Right lobe of liver (tissue), 4 donors: ENCODE results near the gene DNMBP.

Source experiments
- POLR2A ChIP-seq: fragments of 450-650 bp; IDR thresholded peaks from one replicate; pipeline ENCODE4 v1.6.1; 2017; ENCODE audit warnings: antibody characterized with exemption, mild to moderate bottlenecking
- TF ChIP-seq, protein P1 (sequence below), 4 donors: fragments of 200-600 bp in 3 of 4; fragments of 450-650 bp in 1 of 4; IDR thresholded peaks; one replicate each; pipeline versions ENCODE4 v1.5.1 to v1.8.0; 2016 to 2022; ENCODE audit warnings: antibody characterized with exemption in 4 of 4, mild to moderate bottlenecking in 2 of 4
- donor health status: DM: no; HTN: no; CAD: no.
- donor health status: DM: no; HTN: no; CAD: no.
- donor health status: DM: no; HTN: yes; CAD: no.

DNA sequence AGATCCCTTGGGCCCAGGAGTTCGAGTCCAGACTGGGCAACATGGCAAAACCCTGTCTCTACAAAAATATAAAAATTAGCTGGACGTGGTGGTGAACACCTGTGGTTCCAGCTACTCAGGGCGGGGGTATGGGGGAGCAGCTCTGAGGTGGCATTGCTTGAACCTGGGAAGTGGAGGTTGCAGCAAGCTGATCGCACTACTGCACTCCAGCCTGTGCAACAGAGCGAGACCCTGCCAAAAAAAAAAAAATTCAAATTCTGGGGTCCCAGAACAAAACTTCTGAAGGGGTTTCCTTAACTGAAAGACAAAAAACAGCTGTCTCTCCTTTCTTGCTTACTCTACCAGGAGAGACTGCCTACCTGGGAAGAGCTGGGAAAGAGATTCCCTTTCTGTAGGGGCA is 27.0 kb downstream of the DNMBP start:
- TF ChIP-seq POLR2A, result no peak
- TF ChIP-seq, protein P1, sequence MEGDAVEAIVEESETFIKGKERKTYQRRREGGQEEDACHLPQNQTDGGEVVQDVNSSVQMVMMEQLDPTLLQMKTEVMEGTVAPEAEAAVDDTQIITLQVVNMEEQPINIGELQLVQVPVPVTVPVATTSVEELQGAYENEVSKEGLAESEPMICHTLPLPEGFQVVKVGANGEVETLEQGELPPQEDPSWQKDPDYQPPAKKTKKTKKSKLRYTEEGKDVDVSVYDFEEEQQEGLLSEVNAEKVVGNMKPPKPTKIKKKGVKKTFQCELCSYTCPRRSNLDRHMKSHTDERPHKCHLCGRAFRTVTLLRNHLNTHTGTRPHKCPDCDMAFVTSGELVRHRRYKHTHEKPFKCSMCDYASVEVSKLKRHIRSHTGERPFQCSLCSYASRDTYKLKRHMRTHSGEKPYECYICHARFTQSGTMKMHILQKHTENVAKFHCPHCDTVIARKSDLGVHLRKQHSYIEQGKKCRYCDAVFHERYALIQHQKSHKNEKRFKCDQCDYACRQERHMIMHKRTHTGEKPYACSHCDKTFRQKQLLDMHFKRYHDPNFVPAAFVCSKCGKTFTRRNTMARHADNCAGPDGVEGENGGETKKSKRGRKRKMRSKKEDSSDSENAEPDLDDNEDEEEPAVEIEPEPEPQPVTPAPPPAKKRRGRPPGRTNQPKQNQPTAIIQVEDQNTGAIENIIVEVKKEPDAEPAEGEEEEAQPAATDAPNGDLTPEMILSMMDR (IDR thresholded peaks at IDR 0.05), result no peak
